Stimulated activated CD4-positive, alpha-beta T cell treated with anti-CD3 and anti-CD28 coated beads, Interleukin-12 subunit alpha, Interleukin-12 subunit beta, amount 100 ng/mL, for 4 hours (primary cell): ENCODE data around the gene TRIM24.
"Not testable (repeated sequence)": the region's sequence is repeated elsewhere in the genome, so short reads cannot be mapped to it uniquely, and the experiment has no call there.

Experiments used
- DNase-seq: peaks from one replicate; pipeline ENCODE4 v3.0.0-alpha.2; 2020

TRIM24 gene

GRCh38 chr7:138460649-138461607 is 869 bp downstream of the TRIM24 start:
- DNase-seq: peak; percentile 60

- DNase-seq: not testable (repeated sequence)
These were observed 3.2 kb downstream of the TRIM24 start for GRCh38 chr7:138463291-138463618.

GRCh38 chr7:138465046-138465445 is 5.0 kb downstream of the TRIM24 start:
- no peak for DNase-seq

- not testable (repeated sequence) for DNase-seq
These were observed 6.2 kb downstream of the TRIM24 start for GRCh38 chr7:138466069-138466756.

GRCh38 chr7:138468244-138469123 is 8.4 kb downstream of the TRIM24 start:
- DNase-seq: no peak

- no peak for DNase-seq
These were observed 10.5 kb downstream of the TRIM24 start for GRCh38 chr7:138470391-138471157.

GRCh38 chr7:138472292-138473079 is 12.4 kb downstream of the TRIM24 start:
- no peak for DNase-seq

GRCh38 chr7:138475377-138475776 is 15.3 kb downstream of the TRIM24 start:
- DNase-seq: no peak

GRCh38 chr7:138477081-138477578 is 17.1 kb downstream of the TRIM24 start:
- no peak for DNase-seq

- no peak for DNase-seq
These were observed 17.5 kb downstream of the TRIM24 start for GRCh38 chr7:138477581-138477980.

- DNase-seq: no peak
These were observed 18.4 kb downstream of the TRIM24 start for GRCh38 chr7:138478499-138478908.

- no peak for DNase-seq
These were observed 20.5 kb downstream of the TRIM24 start for GRCh38 chr7:138480527-138480926.

- no peak for DNase-seq
These were observed 21.7 kb downstream of the TRIM24 start for GRCh38 chr7:138481447-138482380.

- no peak for DNase-seq
These were observed 23.5 kb downstream of the TRIM24 start for GRCh38 chr7:138483531-138483930.

GRCh38 chr7:138485508-138485907 is 25.4 kb downstream of the TRIM24 start:
- not testable (repeated sequence) for DNase-seq

GRCh38 chr7:138489139-138489538 is 29.1 kb downstream of the TRIM24 start:
- not testable (repeated sequence) for DNase-seq

- DNase-seq: no peak
These were observed 31.7 kb downstream of the TRIM24 start for GRCh38 chr7:138491612-138492386.

- no peak for DNase-seq
These were observed 32.4 kb downstream of the TRIM24 start for GRCh38 chr7:138492423-138492822.

- no peak for DNase-seq
These were observed 33.5 kb downstream of the TRIM24 start for GRCh38 chr7:138493535-138493934.
